Astrocyte of the cerebellum (primary cell): Measurements from ENCODE around the gene SLC38A10.

Source experiments
- DNase-seq: peaks from one replicate; pipeline ENCODE4 v3.0.0-alpha.2; 2011; ENCODE audit warnings: low read depth
- H3K4me3 ChIP-seq: 2 replicates; pipeline ENCODE4 v1.5.1; 2011; ENCODE audit warnings: mild to moderate bottlenecking, low read depth, low read length, moderate library complexity
- CTCF ChIP-seq: IDR thresholded peaks from 2 replicates; pipeline ENCODE4 v1.5.1; 2012; ENCODE audit warnings: low read length, low read depth, moderate library complexity, mild to moderate bottlenecking; ENCODE audit errors: missing control alignments
- in situ Hi-C: cut with HindIII; loops from 2 replicates; pipeline ENCODE4 v1.10.0; 2017; ENCODE audit warnings: low sequenced_read_pairs

Gene SLC38A10

GRCh38 chr17:81277946-81278693 is 17.0 kb downstream of the SLC38A10 start:
- in situ Hi-C loops, result no loop called here
- no peak overlapping the region for H3K4me3 ChIP-seq
- TF ChIP-seq CTCF, result no peak
- no peak for DNase-seq

- TF ChIP-seq CTCF, result no peak
- no peak overlapping the region for H3K4me3 ChIP-seq
Measured at GRCh38 chr17:81277421-81277820, 17.7 kb downstream of the SLC38A10 start.

GRCh38 chr17:81276781-81277180 is 18.3 kb downstream of the SLC38A10 start:
- no peak for DNase-seq
- no peak for TF ChIP-seq CTCF
- H3K4me3 ChIP-seq, result no peak overlapping the region
- in situ Hi-C loops, result no loop called here

More at GRCh38 chr17:81277421-81277820, 17.7 kb downstream of the SLC38A10 start:
- in situ Hi-C loops, result no loop called here
- DNase-seq, result no peak

- no peak for DNase-seq
- H3K4me3 ChIP-seq, result no peak overlapping the region
- no peak for TF ChIP-seq CTCF
- in situ Hi-C loops, result no loop called here
Measured at GRCh38 chr17:81274471-81274855, 20.6 kb downstream of the SLC38A10 start.

- no peak overlapping the region for H3K4me3 ChIP-seq
- no peak for DNase-seq
- in situ Hi-C loops, result no loop called here
- no peak for TF ChIP-seq CTCF
Measured at GRCh38 chr17:81273698-81274470, 21.2 kb downstream of the SLC38A10 start.

- no peak for TF ChIP-seq CTCF
- in situ Hi-C loops, result no loop called here
- no peak for DNase-seq
- H3K4me3 ChIP-seq, result no peak overlapping the region
Measured at GRCh38 chr17:81272616-81273015, 22.5 kb downstream of the SLC38A10 start.
